Mesenchymal stem cell (in vitro differentiated cells and primary cell): ENCODE results near the gene XRRA1.

ENCODE experiments used
- DNase-seq: peaks from one replicate; pipeline ENCODE4 v3.0.0-alpha.2; 2013
- H2AFZ ChIP-seq: one replicate; pipeline ENCODE4 v1.6.1; 2013; ENCODE audit warnings: low read depth, mild to moderate bottlenecking, control low read depth, inconsistent platforms, low read length, moderate library complexity
- H2AK5ac ChIP-seq: 2 replicates; pipeline ENCODE4 v1.6.1; 2013; ENCODE audit warnings: low read length, moderate library complexity, mild to moderate bottlenecking, inconsistent platforms; ENCODE audit not compliant: severe bottlenecking
- H2BK120ac ChIP-seq: one replicate; pipeline ENCODE4 v1.6.1; 2013; ENCODE audit warnings: low read depth, mild to moderate bottlenecking, inconsistent platforms, low read length, moderate library complexity
- H2BK12ac ChIP-seq, 2 experiments: one replicate each; pipeline ENCODE4 v1.6.1; 2013; ENCODE audit warnings: inconsistent platforms in 2 of 2, low read length in 2 of 2, mild to moderate bottlenecking in 2 of 2, moderate library complexity in 2 of 2, control low read depth in 1 of 2
- H2BK15ac ChIP-seq: one replicate; pipeline ENCODE4 v1.6.1; 2013; ENCODE audit warnings: mild to moderate bottlenecking, low read depth, inconsistent platforms; ENCODE audit not compliant: poor library complexity, severe bottlenecking
- H2BK5ac ChIP-seq: 2 replicates; pipeline ENCODE4 v1.6.1; 2013; ENCODE audit warnings: low read depth, mild to moderate bottlenecking, low read length, control low read depth, inconsistent platforms; ENCODE audit not compliant: poor library complexity, severe bottlenecking
- H3K14ac ChIP-seq, 2 experiments: one replicate each; pipeline ENCODE4 v1.6.1; 2013; ENCODE audit warnings: inconsistent platforms in 2 of 2, low read length in 2 of 2, control low read depth in 1 of 2, mild to moderate bottlenecking in 1 of 2, moderate library complexity in 1 of 2
- H3K18ac ChIP-seq, 2 experiments: one replicate each; pipeline ENCODE4 v1.6.1; 2013; ENCODE audit warnings: inconsistent platforms in 2 of 2, low read length in 2 of 2, control low read depth in 1 of 2, low read depth in 1 of 2, mild to moderate bottlenecking in 1 of 2
- H3K23ac ChIP-seq, 2 experiments: one replicate each; pipeline ENCODE4 v1.6.1; 2013; ENCODE audit warnings: inconsistent platforms in 2 of 2, low read length in 2 of 2, mild to moderate bottlenecking in 2 of 2, moderate library complexity in 2 of 2, control low read depth in 1 of 2
- H3K27ac ChIP-seq: 2 replicates; pipeline ENCODE4 v1.5.1; 2013; ENCODE audit warnings: mild to moderate bottlenecking, moderate library complexity, low read length, control low read depth, inconsistent platforms; ENCODE audit not compliant: poor library complexity, severe bottlenecking
- H3K27me3 ChIP-seq, 2 experiments: 2 replicates each; pipeline versions ENCODE4 v1.6.1 to v1.7.0; 2013; ENCODE audit warnings: low read length in 2 of 2, mild to moderate bottlenecking in 2 of 2, moderate library complexity in 2 of 2, control low read depth in 1 of 2, inconsistent platforms in 1 of 2; ENCODE audit not compliant: control insufficient read depth in 1 of 2, insufficient read depth in 1 of 2
- H3K36me3 ChIP-seq, 2 experiments: 2 replicates each; pipeline versions ENCODE4 v1.6.1 to v1.7.0; 2013; ENCODE audit warnings: low read length in 2 of 2, control low read depth in 1 of 2, inconsistent platforms in 1 of 2, low read depth in 1 of 2, mild to moderate bottlenecking in 1 of 2; ENCODE audit not compliant: insufficient read depth in 2 of 2, control insufficient read depth in 1 of 2
- H3K4ac ChIP-seq, 2 experiments: one replicate each; pipeline ENCODE4 v1.6.1; 2013; ENCODE audit warnings: inconsistent platforms in 2 of 2, low read length in 2 of 2, mild to moderate bottlenecking in 2 of 2, moderate library complexity in 2 of 2, control low read depth in 1 of 2, low read depth in 1 of 2
- H3K4me1 ChIP-seq: 2 replicates; pipeline ENCODE4 v1.6.1; 2013; ENCODE audit warnings: low read depth, low read length, control low read depth; ENCODE audit not compliant: control insufficient read depth, insufficient read depth
- H3K4me2 ChIP-seq: 2 replicates; pipeline ENCODE4 v1.6.1; 2013; ENCODE audit warnings: low read length, mild to moderate bottlenecking, inconsistent platforms; ENCODE audit not compliant: poor library complexity, severe bottlenecking
- H3K4me3 ChIP-seq, 2 experiments: 2 replicates each; pipeline versions ENCODE4 v1.5.1 to v1.7.0; 2013; ENCODE audit warnings: low read length in 2 of 2, mild to moderate bottlenecking in 2 of 2, control low read depth in 1 of 2, low read depth in 1 of 2; ENCODE audit not compliant: insufficient read depth in 1 of 2
- H3K79me1 ChIP-seq: replicated peaks from 2 replicates; pipeline ENCODE4 v1.6.1; 2013; ENCODE audit warnings: mild to moderate bottlenecking, control low read depth, low read length, inconsistent platforms; ENCODE audit not compliant: poor library complexity, severe bottlenecking
- H3K9ac ChIP-seq: 2 replicates; pipeline ENCODE4 v1.7.0; 2013; ENCODE audit warnings: mild to moderate bottlenecking, low read length, moderate library complexity
- H3K9me3 ChIP-seq: 2 replicates; pipeline ENCODE4 v1.7.0; 2013; ENCODE audit warnings: mild to moderate bottlenecking, low read length; ENCODE audit not compliant: control insufficient read depth
- H4K8ac ChIP-seq: one replicate; pipeline ENCODE4 v1.6.1; 2013; ENCODE audit warnings: inconsistent platforms, mild to moderate bottlenecking, low read length, moderate library complexity
- H4K91ac ChIP-seq: one replicate; pipeline ENCODE4 v1.6.1; 2013; ENCODE audit warnings: mild to moderate bottlenecking, low read length, inconsistent platforms
- WGBS: methylation state at CpG from one replicate; pipeline ENCODE4 v1.1.7; 2013; ENCODE audit warnings: mixed read lengths; 5-methylcytosine and 5-hydroxymethylcytosine counted together

XRRA1 gene

DNA sequence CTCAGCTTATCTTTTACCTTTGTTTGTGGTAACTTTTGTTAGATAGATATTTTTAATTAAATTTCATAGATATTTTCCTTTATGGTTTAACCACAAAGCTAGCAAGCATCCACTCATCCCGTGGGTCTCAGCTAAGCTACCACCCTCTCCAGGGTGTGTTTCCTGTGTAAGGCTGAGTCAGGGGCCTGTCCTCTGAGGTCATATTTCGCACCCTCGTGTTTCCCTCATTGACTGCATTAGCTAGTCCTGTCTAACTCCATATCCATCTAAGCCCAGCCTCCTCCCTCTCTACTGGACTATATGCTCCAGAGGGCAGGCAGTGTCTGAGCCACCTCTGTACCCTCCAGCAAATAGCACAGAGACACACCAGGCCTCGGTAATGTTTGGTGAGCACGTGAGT lies 16.7 kb downstream of the XRRA1 start:
- no peaks in the 10 kb centered on the region for H3K9me3 ChIP-seq
- peak; percentile 42 for DNase-seq
- H3K27ac ChIP-seq = no peak overlapping the region
- H4K91ac ChIP-seq = peak overlapping the region; percentile 45
- H3K4ac ChIP-seq = no peak overlapping the region
- H2BK12ac ChIP-seq = no peak overlapping the region
- no peak overlapping the region for H2AFZ ChIP-seq
- H3K23ac ChIP-seq = no peak overlapping the region
- WGBS = 55% methylated on average over 5 of the region's 5 CpGs
- H2BK15ac ChIP-seq = no peak overlapping the region
- H3K14ac ChIP-seq = no peak overlapping the region
- H3K36me3 ChIP-seq = peaks cover 7 to 36% of the 10 kb centered on the region in 2 experiments
- peak overlapping the region; percentile 40 for H4K8ac ChIP-seq
- no peak overlapping the region for H2BK120ac ChIP-seq
- H3K4me3 ChIP-seq = no peak overlapping the region
- H3K9ac ChIP-seq = peak overlapping the region; percentile 31
- H3K4me1 ChIP-seq = peaks cover 3% of the 10 kb centered on the region
- H3K79me1 ChIP-seq = no peaks in the 10 kb centered on the region
- no peaks in the 10 kb centered on the region for H3K27me3 ChIP-seq
- H3K18ac ChIP-seq = peak overlapping the region in 1 of 2 experiments; percentile 41
- H2AK5ac ChIP-seq = peak overlapping the region; percentile 31
- H2BK5ac ChIP-seq = no peak overlapping the region
- H3K4me2 ChIP-seq = no peak overlapping the region

DNA sequence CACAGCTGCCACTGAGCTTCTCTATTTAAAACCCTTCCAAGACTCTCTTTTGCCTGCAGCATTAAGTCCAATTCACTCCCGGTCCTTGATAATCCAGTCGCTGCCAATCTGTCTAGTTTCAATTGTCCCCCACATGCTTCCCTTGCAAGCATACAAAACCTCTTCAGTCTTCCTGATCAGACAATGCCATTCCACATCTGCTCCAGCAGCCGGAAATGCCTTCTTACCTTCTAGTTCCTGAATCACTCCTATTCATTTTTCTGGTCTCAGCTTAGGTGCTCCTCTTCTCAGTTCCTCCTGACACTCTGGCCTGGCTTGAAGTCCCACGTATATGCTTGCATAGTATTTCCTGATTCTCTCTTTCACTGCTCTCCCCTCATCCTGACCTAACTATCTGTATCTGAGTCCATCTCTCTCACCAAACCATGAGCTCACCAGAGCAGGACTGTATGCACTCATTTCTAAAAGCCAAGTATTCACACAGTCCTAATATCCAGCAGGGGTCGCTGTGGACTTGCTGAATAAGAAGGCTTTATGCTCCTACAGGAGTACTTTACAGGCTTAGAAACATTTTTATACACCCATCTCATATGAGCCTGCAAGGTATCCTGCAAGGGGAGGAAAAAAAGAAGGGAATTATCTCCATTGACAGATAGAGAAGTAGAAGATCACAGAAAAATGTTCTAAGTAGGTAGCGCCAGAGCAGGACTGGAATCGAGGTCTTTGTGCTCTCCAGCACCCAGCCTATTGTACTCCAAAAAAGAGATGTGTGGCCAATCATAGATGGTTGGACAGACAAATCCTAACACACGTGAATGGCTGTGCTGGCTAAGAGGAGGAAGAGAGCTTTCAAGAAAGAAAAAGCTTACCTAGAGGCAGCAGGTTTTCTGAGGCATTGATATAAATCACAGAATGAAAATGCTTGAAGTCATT lies 19.2 kb downstream of the XRRA1 start:
- Histone ChIP-seq H2BK15ac (no peak overlapping the region), H3K14ac (no peak overlapping the region), H3K4ac (no peak overlapping the region), H3K4me2 (no peak overlapping the region), H3K27me3 (no peaks in the 10 kb centered on the region), H2AK5ac (no peak overlapping the region), H2BK5ac (no peak overlapping the region), H3K4me1 (peaks cover 3% of the 10 kb centered on the region), H3K9ac (peak overlapping the region; percentile 7), H3K79me1 (no peaks in the 10 kb centered on the region), H3K27ac (no peak overlapping the region), H2AFZ (no peak overlapping the region), H4K8ac (no peak overlapping the region), H3K4me3 (no peak overlapping the region), H3K36me3 (peaks cover 0 to 14% of the 10 kb centered on the region in 2 experiments), H3K18ac (no peak overlapping the region), H4K91ac (no peak overlapping the region), H2BK120ac (no peak overlapping the region), H3K23ac (no peak overlapping the region), H2BK12ac (no peak overlapping the region), H3K9me3 (no peaks in the 10 kb centered on the region)
- peak; percentile 92 for DNase-seq
- WGBS = 67% methylated on average over 8 of the region's 8 CpGs

DNA sequence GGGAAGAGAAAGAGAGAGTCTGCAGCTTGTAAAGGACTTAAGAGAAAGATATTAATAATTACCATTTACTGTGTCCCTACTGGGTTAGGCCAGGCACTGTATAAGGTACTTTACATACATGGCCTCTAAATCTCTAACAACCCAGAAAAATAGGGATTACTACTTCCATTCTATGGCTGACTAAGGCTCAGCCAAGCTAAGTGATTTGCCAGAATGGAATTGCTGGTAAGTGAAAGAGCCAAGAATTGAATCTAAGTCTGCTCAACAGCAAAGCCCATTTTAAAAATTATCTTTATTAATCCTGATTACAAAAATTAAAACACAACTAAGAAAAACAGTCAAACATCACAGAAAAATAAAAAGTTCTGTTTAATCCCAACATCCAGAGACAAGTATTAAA lies 21.4 kb downstream of the XRRA1 start:
- Histone ChIP-seq H4K8ac (no peak overlapping the region), H3K79me1 (no peaks in the 10 kb centered on the region), H3K27ac (no peak overlapping the region), H3K9me3 (no peaks in the 10 kb centered on the region), H2BK12ac (no peak overlapping the region), H2BK120ac (no peak overlapping the region), H3K9ac (peak overlapping the region; percentile 53), H3K4me3 (no peak overlapping the region), H2BK5ac (no peak overlapping the region), H2BK15ac (no peak overlapping the region), H3K36me3 (no peaks in the 10 kb centered on the region), H3K27me3 (no peaks in the 10 kb centered on the region), H3K4me2 (no peak overlapping the region), H2AFZ (no peak overlapping the region), H3K23ac (no peak overlapping the region), H2AK5ac (no peak overlapping the region), H3K4me1 (peaks cover 3% of the 10 kb centered on the region), H4K91ac (no peak overlapping the region), H3K4ac (no peak overlapping the region), H3K18ac (no peak overlapping the region), H3K14ac (no peak overlapping the region)
- DNase-seq = no peak

DNA sequence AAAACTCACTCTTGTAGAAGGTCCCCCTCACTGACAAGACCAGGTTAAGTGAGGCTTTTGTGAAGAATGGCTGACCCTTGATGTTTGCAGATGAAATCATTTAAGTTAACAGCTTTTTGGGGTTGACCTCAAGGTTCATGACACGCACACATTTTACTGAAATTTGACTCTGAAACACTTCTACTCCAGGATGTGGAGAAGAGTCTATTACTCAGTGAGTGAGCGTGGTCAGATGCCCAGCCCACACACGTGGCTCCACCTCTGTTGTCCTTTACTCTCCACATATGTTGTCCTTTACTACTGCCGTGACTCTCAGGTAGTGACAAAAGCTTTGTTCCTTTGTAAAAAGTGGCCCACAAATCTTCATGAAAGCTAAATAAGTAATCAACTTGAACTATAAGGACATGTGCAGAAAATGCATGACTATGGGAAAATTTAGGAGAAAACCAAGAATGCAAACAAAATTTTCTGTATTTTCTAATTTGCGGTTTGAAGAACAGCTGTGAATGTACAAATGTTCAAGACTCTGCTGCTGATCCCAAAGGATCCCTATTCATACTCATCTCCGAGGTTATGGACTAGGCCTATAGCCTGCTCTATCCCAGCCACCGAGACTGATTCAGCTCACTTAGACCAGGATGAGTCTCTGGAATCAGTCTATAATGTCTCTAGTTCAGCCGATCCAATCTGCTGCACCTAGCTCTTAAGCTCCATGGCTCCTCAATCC lies 22.4 kb downstream of the XRRA1 start:
- Histone ChIP-seq H4K8ac (no peak overlapping the region), H3K23ac (no peak overlapping the region), H2BK12ac (no peak overlapping the region), H3K36me3 (no peaks in the 10 kb centered on the region), H2AK5ac (no peak overlapping the region), H3K27me3 (no peaks in the 10 kb centered on the region), H2AFZ (no peak overlapping the region), H2BK5ac (no peak overlapping the region), H3K4me2 (no peak overlapping the region), H4K91ac (no peak overlapping the region), H3K27ac (no peak overlapping the region), H3K14ac (no peak overlapping the region), H2BK120ac (no peak overlapping the region), H3K9me3 (no peaks in the 10 kb centered on the region), H3K18ac (no peak overlapping the region), H3K4ac (no peak overlapping the region), H3K4me3 (no peak overlapping the region), H3K4me1 (no peaks in the 10 kb centered on the region), H3K9ac (no peak overlapping the region), H3K79me1 (no peaks in the 10 kb centered on the region), H2BK15ac (no peak overlapping the region)
- 74% methylated on average over 7 of the region's 8 CpGs for WGBS
- DNase-seq = peak; percentile 23
